Measurements from ENCODE around the gene CADM2. TPM values are rescaled to one million over a fixed set of nuclear protein-coding genes. Genes with fewer than 3 reads are reported as not detected.

CADM2 gene
- total RNA-seq, 1 experiment from 2014 or later, result 0.47 TPM

GRCh38 chr3:85864896-85865295 lies 906.1 kb downstream of the CADM2 start:
- TF ChIP-seq CTCF (conservative IDR thresholded peaks at IDR 0.05; ENCODE audit: low read depth, low read length) (no peak), EZH2phosphoT487 (IDR thresholded peaks at IDR 0.05; ENCODE audit: borderline replicate concordance, low read length) (no peak), EZH2 (IDR thresholded peaks at IDR 0.05; ENCODE audit: low read length, unreplicated experiment) (no peak)
- Histone ChIP-seq H3K9me2 (replicated peaks; ENCODE audit: low read length) (no peaks in the 10 kb centered on the region), H3K9me3 (ENCODE audit: low read length) (no peaks in the 10 kb centered on the region), H2AFZ (ENCODE audit: low read length) (no peak overlapping the region), H3K9ac (ENCODE audit: low read length) (no peak overlapping the region), H3K4me1 (ENCODE audit: insufficient read depth, low read length) (no peaks in the 10 kb centered on the region), H3K27ac (ENCODE audit: low read length) (no peak overlapping the region), H4K20me1 (ENCODE audit: low read length) (no peaks in the 10 kb centered on the region), H3K27me3 (ENCODE audit: low read length) (no peaks in the 10 kb centered on the region), H3F3A (ENCODE audit: low read length, unreplicated experiment) (no peaks in the 10 kb centered on the region), H3K4me3 (ENCODE audit: low read length) (no peak overlapping the region), H3K4me2 (ENCODE audit: low read length) (no peak overlapping the region), H3K36me3 (ENCODE audit: low read depth, low read length) (no peaks in the 10 kb centered on the region), H3K79me2 (ENCODE audit: low read length) (no peaks in the 10 kb centered on the region)
- intact Hi-C loops (cut with micrococcal nuclease), result loop anchor here (5.0 kb wide), 1 partner anchor 37 kb away; no protein-coding TSS in a partner anchor
- no peak for DNase-seq
- BruUV-seq (replicated peaks), result no TSS peak
- ChIA-PET POLR2A (ENCODE audit: unreplicated experiment) (no interaction called here), CTCF (no interaction called here)
- no peak for ATAC-seq

GRCh38 chr3:85867072-85867471 lies 908.3 kb downstream of the CADM2 start:
- intact Hi-C loops (cut with micrococcal nuclease), result loop anchor here (5.0 kb wide), 1 partner anchor 35 kb away; no protein-coding TSS in a partner anchor
- Histone ChIP-seq H3F3A (ENCODE audit: low read length, unreplicated experiment) (no peaks in the 10 kb centered on the region), H3K9me2 (replicated peaks; ENCODE audit: low read length) (no peaks in the 10 kb centered on the region), H4K20me1 (ENCODE audit: low read length) (no peaks in the 10 kb centered on the region), H3K4me1 (ENCODE audit: insufficient read depth, low read length) (no peaks in the 10 kb centered on the region), H2AFZ (ENCODE audit: low read length) (no peak overlapping the region), H3K79me2 (ENCODE audit: low read length) (no peaks in the 10 kb centered on the region), H3K9me3 (ENCODE audit: low read length) (no peaks in the 10 kb centered on the region), H3K27ac (ENCODE audit: low read length) (no peak overlapping the region), H3K4me3 (ENCODE audit: low read length) (no peak overlapping the region), H3K27me3 (ENCODE audit: low read length) (no peaks in the 10 kb centered on the region), H3K4me2 (ENCODE audit: low read length) (no peak overlapping the region), H3K9ac (ENCODE audit: low read length) (no peak overlapping the region), H3K36me3 (ENCODE audit: low read depth, low read length) (no peaks in the 10 kb centered on the region)
- POLR2A ChIA-PET (ENCODE audit: unreplicated experiment), result no interaction called here
- CTCF ChIA-PET, result no interaction called here
- DNase-seq (no peak), ATAC-seq (no peak)
- TF ChIP-seq CTCF (conservative IDR thresholded peaks at IDR 0.05; ENCODE audit: low read depth, low read length), result no peak
- TF ChIP-seq EZH2phosphoT487 (IDR thresholded peaks at IDR 0.05; ENCODE audit: borderline replicate concordance, low read length), result no peak
- no peak for TF ChIP-seq EZH2 (IDR thresholded peaks at IDR 0.05; ENCODE audit: low read length, unreplicated experiment)
- BruUV-seq (replicated peaks), result no TSS peak

DNA sequence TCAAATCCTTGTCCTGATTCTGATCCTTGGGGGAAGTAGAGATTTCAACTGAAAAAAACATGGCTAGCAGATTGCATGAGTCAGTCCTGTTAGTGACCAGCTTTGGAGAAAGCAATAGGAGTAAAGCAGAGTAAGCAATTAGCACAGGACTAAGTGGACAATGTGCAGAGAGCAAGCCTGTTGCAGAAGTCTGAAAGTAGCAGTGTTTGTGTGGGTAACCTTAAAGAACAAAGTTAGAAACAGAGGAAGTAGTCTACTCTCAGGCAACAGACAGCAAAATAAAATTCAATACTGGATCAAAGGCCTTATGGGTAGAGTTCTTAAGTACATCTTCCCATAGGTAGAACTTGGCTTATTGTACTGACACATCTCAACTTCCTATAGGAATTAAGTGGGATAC lies 916.8 kb downstream of the CADM2 start:
- Histone ChIP-seq H4K20me1 (ENCODE audit: low read length) (no peaks in the 10 kb centered on the region), H3K4me2 (ENCODE audit: low read length) (no peak overlapping the region), H3K9ac (ENCODE audit: low read length) (no peak overlapping the region), H3K79me2 (ENCODE audit: low read length) (no peaks in the 10 kb centered on the region), H3K4me3 (ENCODE audit: low read length) (no peak overlapping the region), H3K27ac (ENCODE audit: low read length) (no peak overlapping the region), H3K27me3 (ENCODE audit: low read length) (no peaks in the 10 kb centered on the region), H3K4me1 (ENCODE audit: insufficient read depth, low read length) (no peaks in the 10 kb centered on the region), H3F3A (ENCODE audit: low read length, unreplicated experiment) (no peaks in the 10 kb centered on the region), H3K9me2 (replicated peaks; ENCODE audit: low read length) (no peaks in the 10 kb centered on the region), H3K9me3 (ENCODE audit: low read length) (no peaks in the 10 kb centered on the region), H3K36me3 (ENCODE audit: low read depth, low read length) (no peaks in the 10 kb centered on the region), H2AFZ (ENCODE audit: low read length) (no peak overlapping the region)
- no TSS peak for BruUV-seq (replicated peaks)
- POLR2A ChIA-PET (ENCODE audit: unreplicated experiment), result no interaction called here
- ATAC-seq, result peak; percentile 40
- CTCF ChIA-PET, result no interaction called here
- DNase-seq, result no peak
- TF ChIP-seq EZH2 (IDR thresholded peaks at IDR 0.05; ENCODE audit: low read length, unreplicated experiment), result no peak
- TF ChIP-seq EZH2phosphoT487 (IDR thresholded peaks at IDR 0.05; ENCODE audit: borderline replicate concordance, low read length), result no peak
- no peak for TF ChIP-seq CTCF (conservative IDR thresholded peaks at IDR 0.05; ENCODE audit: low read depth, low read length)
- intact Hi-C loops (cut with micrococcal nuclease), result loop anchor here (5.0 kb wide), 1 partner anchor 53 kb away; no protein-coding TSS in a partner anchor
